GM23338 (cell line): ENCODE data around the gene INPP1. TPM values are rescaled to one million over a fixed set of nuclear protein-coding genes. Genes with fewer than 3 reads are reported as not detected.

Experiments used
- ATAC-seq: fragments of 200-7000 bp; cut with Tn5 transposase; 3 replicates; pipeline ENCODE4 v1.9.1; 2020
- DNase-seq: peaks from one replicate; pipeline ENCODE4 v3.0.0-alpha.2; 2015; ENCODE audit warnings: low spot score
- H2AFZ ChIP-seq: fragments of 200-600 bp; sonication (generic); 2 replicates; pipeline ENCODE4 v1.8.0; 2016; ENCODE audit warnings: antibody characterized with exemption, mild to moderate bottlenecking, moderate library complexity
- H3F3A ChIP-seq: fragments of 200-600 bp; sonication (generic); replicated peaks from 2 replicates; pipeline ENCODE4 v1.8.0; 2017; ENCODE audit warnings: antibody characterized with exemption, mixed run types, low read depth
- H3K27ac ChIP-seq: fragments of 200-600 bp; sonication (generic); 2 replicates; pipeline ENCODE4 v1.6.1; 2016; ENCODE audit warnings: low read depth
- H3K27me3 ChIP-seq: fragments of 200-600 bp; sonication (generic); 2 replicates; pipeline ENCODE4 v1.8.0; 2016; ENCODE audit warnings: mild to moderate bottlenecking, mixed run types, moderate library complexity; ENCODE audit not compliant: insufficient read depth
- H3K36me3 ChIP-seq: fragments of 200-600 bp; sonication (generic); 2 replicates; pipeline ENCODE4 v1.8.0; 2016; ENCODE audit warnings: mild to moderate bottlenecking; ENCODE audit not compliant: insufficient read depth
- H3K4me1 ChIP-seq: fragments of 200-600 bp; sonication (generic); 2 replicates; pipeline ENCODE4 v1.8.0; 2016; ENCODE audit warnings: mild to moderate bottlenecking, moderate library complexity; ENCODE audit not compliant: insufficient read depth
- H3K4me2 ChIP-seq: fragments of 200-600 bp; sonication (generic); 2 replicates; pipeline ENCODE4 v1.7.1; 2017; ENCODE audit warnings: mixed run types
- H3K4me3 ChIP-seq: fragments of 200-600 bp; sonication (generic); 2 replicates; pipeline ENCODE4 v1.6.1; 2016; ENCODE audit warnings: mixed run types
- H3K79me2 ChIP-seq: fragments of 200-600 bp; sonication (generic); replicated peaks from 2 replicates; pipeline ENCODE4 v1.8.0; 2017; ENCODE audit warnings: mild to moderate bottlenecking; ENCODE audit not compliant: insufficient read depth
- H3K9me2 ChIP-seq: fragments of 200-600 bp; sonication (generic); 2 replicates; pipeline ENCODE4 v1.8.0; 2017; ENCODE audit not compliant: insufficient read depth
- H4K20me1 ChIP-seq: fragments of 200-600 bp; sonication (generic); replicated peaks from 2 replicates; pipeline ENCODE4 v1.8.0; 2017; ENCODE audit warnings: mild to moderate bottlenecking; ENCODE audit not compliant: insufficient read depth
- H3K27ac Mint-ChIP-seq: 2 replicates; pipeline ENCODE4 v1.8.0; 2020; ENCODE audit warnings: inconsistent platforms, mild to moderate bottlenecking, moderate library complexity, mixed read lengths
- H3K27me3 Mint-ChIP-seq: 3 replicates; pipeline ENCODE4 v1.8.0; 2022; ENCODE audit warnings: low read depth, mild to moderate bottlenecking, moderate library complexity, mixed read lengths, inconsistent platforms; ENCODE audit not compliant: insufficient read depth, poor library complexity
- H3K36me3 Mint-ChIP-seq: 3 replicates; pipeline ENCODE4 v1.8.0; 2021; ENCODE audit warnings: low read depth, mild to moderate bottlenecking, inconsistent platforms, moderate library complexity, mixed read lengths
- H3K4me1 Mint-ChIP-seq: 3 replicates; pipeline ENCODE4 v1.8.0; 2020; ENCODE audit warnings: mild to moderate bottlenecking, inconsistent platforms, mixed read lengths
- H3K4me3 Mint-ChIP-seq: 3 replicates; pipeline ENCODE4 v1.8.0; 2021; ENCODE audit warnings: moderate library complexity, mild to moderate bottlenecking, inconsistent platforms, mixed read lengths
- H3K9me3 Mint-ChIP-seq: 3 replicates; pipeline ENCODE4 v1.8.0; 2020; ENCODE audit warnings: moderate library complexity, mild to moderate bottlenecking, inconsistent platforms, mixed read lengths
- CREB1 ChIP-seq: fragments of 250-450 bp; sonication (Bioruptor Pico); IDR thresholded peaks from 2 replicates; pipeline ENCODE4 v1.5.0; 2020; ENCODE audit warnings: low read depth, mild to moderate bottlenecking, moderate library complexity
- EZH2 ChIP-seq: fragments of 200-600 bp; sonication (generic); IDR thresholded peaks from one replicate; pipeline ENCODE4 v1.8.0; 2017; ENCODE audit warnings: antibody characterized with exemption, mild to moderate bottlenecking, low read depth; ENCODE audit not compliant: unreplicated experiment
- JUNB ChIP-seq: IDR thresholded peaks from one replicate; pipeline ENCODE4 v1.6.1; 2016; ENCODE audit warnings: antibody characterized with exemption; ENCODE audit not compliant: unreplicated experiment
- NANOG ChIP-seq: IDR thresholded peaks from 2 replicates; pipeline ENCODE4 v1.6.1; 2016; ENCODE audit warnings: antibody characterized with exemption, borderline replicate concordance
- POLR2AphosphoS5 ChIP-seq: IDR thresholded peaks from 2 replicates; pipeline ENCODE4 v1.6.1; 2016; ENCODE audit warnings: antibody characterized with exemption, low read depth
- STAT1 ChIP-seq: IDR thresholded peaks from one replicate; pipeline ENCODE4 v1.6.1; 2016; ENCODE audit warnings: antibody characterized with exemption; ENCODE audit not compliant: unreplicated experiment
- ZNF114 ChIP-seq: fragments of 250-450 bp; sonication (Bioruptor Pico); IDR thresholded peaks from 2 replicates; pipeline ENCODE4 v1.5.0; 2020; ENCODE audit warnings: mild to moderate bottlenecking, moderate library complexity
- ZNF331 ChIP-seq: fragments of 250-450 bp; sonication (Bioruptor Pico); IDR thresholded peaks from 2 replicates; pipeline ENCODE4 v1.5.0; 2020; ENCODE audit warnings: low read depth, mild to moderate bottlenecking, moderate library complexity
- polyA plus RNA-seq: library from polyadenylated mRNA; unstranded; fragments of >200 nt; fragmentation: Nextera tagmentation; extraction: Ambion mirVana; gene quantifications from 2 replicates; pipeline ENCODE4 v1.2.1, GENCODE V29; 2016
- total RNA-seq: library from RNA; depleted of rRNA; stranded (reverse); fragments of >200 nt; shearing (Covaris generic); gene quantifications from 2 replicates; pipeline ENCODE4 v1.2.3, GENCODE V29; 2014
- TF ChIP-seq, protein P1 (sequence below): fragments of 250-450 bp; sonication (Bioruptor Pico); IDR thresholded peaks from 2 replicates; pipeline ENCODE4 v1.5.0; 2020; ENCODE audit warnings: mild to moderate bottlenecking, moderate library complexity
- TF ChIP-seq, protein P2 (sequence below): IDR thresholded peaks from one replicate; pipeline ENCODE4 v1.6.1; 2018; ENCODE audit warnings: antibody characterized with exemption; ENCODE audit not compliant: unreplicated experiment

INPP1 gene
- total and polyA plus RNA-seq, 2 experiments from 2014 or later, result 2.6 to 6.5 TPM

DNA sequence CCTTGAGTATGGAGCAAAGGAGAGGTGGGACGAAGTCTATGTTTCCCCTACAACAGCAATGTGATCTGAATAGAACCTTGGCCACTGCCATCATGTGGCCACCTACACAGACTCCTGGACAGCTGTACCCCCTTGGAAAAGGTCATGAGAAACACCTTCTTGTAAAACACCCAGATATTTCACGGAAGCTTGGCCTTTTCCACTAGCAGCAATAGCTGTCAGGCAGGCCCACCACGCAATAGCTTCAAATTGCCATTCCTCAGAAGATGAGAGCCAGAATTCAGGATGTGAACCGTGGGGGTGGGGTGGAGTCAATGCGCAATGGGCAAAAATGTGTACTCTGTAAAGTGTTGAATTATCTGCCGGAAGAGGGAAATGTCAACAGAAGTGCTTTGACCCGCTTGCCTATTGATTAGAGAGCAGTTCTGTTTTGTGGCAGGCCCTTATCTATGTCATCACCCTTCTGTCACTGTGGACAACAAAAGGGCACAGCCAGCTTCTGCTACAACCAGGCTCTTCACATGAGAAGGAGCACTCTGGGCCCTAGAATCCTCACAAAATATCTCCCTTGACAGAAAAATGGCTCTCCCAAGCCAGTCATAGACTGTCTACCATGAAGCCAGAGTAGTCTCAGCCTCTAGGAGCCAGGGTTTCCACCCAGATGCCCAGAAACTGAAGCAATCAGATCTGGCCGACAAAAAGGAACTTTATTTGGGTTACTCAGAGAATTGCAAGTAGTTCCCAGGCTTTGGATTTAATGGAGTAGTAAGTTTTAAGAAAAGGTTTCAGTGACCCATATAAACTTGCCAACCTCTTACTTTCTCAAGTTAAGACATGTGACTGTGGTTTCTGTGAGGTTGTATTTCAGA lies 9.5 kb downstream of the INPP1 start:
- Histone ChIP-seq H3K27ac (no peak overlapping the region), H3K4me2 (no peak overlapping the region), H3K79me2 (no peaks in the 10 kb centered on the region), H3K9me2 (no peaks in the 10 kb centered on the region), H3K36me3 (no peaks in the 10 kb centered on the region), H3F3A (no peaks in the 10 kb centered on the region), H3K4me3 (no peak overlapping the region), H3K4me1 (no peaks in the 10 kb centered on the region), H2AFZ (no peak overlapping the region), H4K20me1 (no peaks in the 10 kb centered on the region), H3K27me3 (no peaks in the 10 kb centered on the region)
- no peak overlapping the region for H3K4me3 Mint-ChIP-seq
- TF ChIP-seq EZH2 (no peak), ZNF331 (CRISPR knock-in tag) (no peak), JUNB (no peak), POLR2AphosphoS5 (no peak), NANOG (no peak), ZNF114 (CRISPR knock-in tag) (no peak), CREB1 (CRISPR knock-in tag) (no peak), STAT1 (no peak)
- TF ChIP-seq, protein P1, sequence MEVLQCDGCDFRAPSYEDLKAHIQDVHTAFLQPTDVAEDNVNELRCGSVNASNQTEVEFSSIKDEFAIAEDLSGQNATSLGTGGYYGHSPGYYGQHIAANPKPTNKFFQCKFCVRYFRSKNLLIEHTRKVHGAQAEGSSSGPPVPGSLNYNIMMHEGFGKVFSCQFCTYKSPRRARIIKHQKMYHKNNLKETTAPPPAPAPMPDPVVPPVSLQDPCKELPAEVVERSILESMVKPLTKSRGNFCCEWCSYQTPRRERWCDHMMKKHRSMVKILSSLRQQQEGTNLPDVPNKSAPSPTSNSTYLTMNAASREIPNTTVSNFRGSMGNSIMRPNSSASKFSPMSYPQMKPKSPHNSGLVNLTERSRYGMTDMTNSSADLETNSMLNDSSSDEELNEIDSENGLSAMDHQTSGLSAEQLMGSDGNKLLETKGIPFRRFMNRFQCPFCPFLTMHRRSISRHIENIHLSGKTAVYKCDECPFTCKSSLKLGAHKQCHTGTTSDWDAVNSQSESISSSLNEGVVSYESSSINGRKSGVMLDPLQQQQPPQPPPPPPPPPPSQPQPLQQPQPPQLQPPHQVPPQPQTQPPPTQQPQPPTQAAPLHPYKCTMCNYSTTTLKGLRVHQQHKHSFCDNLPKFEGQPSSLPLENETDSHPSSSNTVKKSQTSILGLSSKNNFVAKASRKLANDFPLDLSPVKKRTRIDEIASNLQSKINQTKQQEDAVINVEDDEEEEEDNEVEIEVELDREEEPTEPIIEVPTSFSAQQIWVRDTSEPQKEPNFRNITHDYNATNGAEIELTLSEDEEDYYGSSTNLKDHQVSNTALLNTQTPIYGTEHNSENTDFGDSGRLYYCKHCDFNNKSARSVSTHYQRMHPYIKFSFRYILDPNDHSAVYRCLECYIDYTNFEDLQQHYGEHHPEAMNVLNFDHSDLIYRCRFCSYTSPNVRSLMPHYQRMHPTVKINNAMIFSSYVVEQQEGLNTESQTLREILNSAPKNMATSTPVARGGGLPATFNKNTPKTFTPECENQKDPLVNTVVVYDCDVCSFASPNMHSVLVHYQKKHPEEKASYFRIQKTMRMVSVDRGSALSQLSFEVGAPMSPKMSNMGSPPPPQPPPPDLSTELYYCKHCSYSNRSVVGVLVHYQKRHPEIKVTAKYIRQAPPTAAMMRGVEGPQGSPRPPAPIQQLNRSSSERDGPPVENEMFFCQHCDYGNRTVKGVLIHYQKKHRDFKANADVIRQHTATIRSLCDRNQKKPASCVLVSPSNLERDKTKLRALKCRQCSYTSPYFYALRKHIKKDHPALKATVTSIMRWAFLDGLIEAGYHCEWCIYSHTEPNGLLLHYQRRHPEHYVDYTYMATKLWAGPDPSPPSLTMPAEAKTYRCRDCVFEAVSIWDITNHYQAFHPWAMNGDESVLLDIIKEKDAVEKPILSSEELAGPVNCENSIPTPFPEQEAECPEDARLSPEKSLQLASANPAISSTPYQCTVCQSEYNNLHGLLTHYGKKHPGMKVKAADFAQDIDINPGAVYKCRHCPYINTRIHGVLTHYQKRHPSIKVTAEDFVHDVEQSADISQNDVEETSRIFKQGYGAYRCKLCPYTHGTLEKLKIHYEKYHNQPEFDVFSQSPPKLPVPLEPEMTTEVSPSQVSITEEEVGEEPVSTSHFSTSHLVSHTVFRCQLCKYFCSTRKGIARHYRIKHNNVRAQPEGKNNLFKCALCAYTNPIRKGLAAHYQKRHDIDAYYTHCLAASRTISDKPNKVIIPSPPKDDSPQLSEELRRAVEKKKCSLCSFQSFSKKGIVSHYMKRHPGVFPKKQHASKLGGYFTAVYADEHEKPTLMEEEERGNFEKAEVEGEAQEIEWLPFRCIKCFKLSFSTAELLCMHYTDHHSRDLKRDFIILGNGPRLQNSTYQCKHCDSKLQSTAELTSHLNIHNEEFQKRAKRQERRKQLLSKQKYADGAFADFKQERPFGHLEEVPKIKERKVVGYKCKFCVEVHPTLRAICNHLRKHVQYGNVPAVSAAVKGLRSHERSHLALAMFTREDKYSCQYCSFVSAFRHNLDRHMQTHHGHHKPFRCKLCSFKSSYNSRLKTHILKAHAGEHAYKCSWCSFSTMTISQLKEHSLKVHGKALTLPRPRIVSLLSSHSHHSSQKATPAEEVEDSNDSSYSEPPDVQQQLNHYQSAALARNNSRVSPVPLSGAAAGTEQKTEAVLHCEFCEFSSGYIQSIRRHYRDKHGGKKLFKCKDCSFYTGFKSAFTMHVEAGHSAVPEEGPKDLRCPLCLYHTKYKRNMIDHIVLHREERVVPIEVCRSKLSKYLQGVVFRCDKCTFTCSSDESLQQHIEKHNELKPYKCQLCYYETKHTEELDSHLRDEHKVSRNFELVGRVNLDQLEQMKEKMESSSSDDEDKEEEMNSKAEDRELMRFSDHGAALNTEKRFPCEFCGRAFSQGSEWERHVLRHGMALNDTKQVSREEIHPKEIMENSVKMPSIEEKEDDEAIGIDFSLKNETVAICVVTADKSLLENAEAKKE (CRISPR knock-in tag), result no peak
- TF ChIP-seq, protein P2, sequence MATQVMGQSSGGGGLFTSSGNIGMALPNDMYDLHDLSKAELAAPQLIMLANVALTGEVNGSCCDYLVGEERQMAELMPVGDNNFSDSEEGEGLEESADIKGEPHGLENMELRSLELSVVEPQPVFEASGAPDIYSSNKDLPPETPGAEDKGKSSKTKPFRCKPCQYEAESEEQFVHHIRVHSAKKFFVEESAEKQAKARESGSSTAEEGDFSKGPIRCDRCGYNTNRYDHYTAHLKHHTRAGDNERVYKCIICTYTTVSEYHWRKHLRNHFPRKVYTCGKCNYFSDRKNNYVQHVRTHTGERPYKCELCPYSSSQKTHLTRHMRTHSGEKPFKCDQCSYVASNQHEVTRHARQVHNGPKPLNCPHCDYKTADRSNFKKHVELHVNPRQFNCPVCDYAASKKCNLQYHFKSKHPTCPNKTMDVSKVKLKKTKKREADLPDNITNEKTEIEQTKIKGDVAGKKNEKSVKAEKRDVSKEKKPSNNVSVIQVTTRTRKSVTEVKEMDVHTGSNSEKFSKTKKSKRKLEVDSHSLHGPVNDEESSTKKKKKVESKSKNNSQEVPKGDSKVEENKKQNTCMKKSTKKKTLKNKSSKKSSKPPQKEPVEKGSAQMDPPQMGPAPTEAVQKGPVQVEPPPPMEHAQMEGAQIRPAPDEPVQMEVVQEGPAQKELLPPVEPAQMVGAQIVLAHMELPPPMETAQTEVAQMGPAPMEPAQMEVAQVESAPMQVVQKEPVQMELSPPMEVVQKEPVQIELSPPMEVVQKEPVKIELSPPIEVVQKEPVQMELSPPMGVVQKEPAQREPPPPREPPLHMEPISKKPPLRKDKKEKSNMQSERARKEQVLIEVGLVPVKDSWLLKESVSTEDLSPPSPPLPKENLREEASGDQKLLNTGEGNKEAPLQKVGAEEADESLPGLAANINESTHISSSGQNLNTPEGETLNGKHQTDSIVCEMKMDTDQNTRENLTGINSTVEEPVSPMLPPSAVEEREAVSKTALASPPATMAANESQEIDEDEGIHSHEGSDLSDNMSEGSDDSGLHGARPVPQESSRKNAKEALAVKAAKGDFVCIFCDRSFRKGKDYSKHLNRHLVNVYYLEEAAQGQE, result no peak
- no peaks in the 10 kb centered on the region for H3K36me3 Mint-ChIP-seq
- H3K9me3 Mint-ChIP-seq, result no peaks in the 10 kb centered on the region; the same call in 2 of the 3 replicates
- peaks cover 6% of the 10 kb centered on the region; the same call in 2 of the 3 replicates for H3K4me1 Mint-ChIP-seq
- H3K27ac Mint-ChIP-seq, result no peak overlapping the region
- ATAC-seq (no peak), DNase-seq (no peak)
- no peaks in the 10 kb centered on the region for H3K27me3 Mint-ChIP-seq
